HG03159 (cell line): ENCODE measurements around the gene CRACR2A.

Experiments
- ATAC-seq: cut with Tn5 transposase; IDR thresholded peaks from one replicate; pipeline ENCODE4 v1.9.1; 2021; ENCODE audit warnings: mild to moderate bottlenecking, moderate library complexity; ENCODE audit not compliant: unreplicated experiment

CRACR2A gene

DNA sequence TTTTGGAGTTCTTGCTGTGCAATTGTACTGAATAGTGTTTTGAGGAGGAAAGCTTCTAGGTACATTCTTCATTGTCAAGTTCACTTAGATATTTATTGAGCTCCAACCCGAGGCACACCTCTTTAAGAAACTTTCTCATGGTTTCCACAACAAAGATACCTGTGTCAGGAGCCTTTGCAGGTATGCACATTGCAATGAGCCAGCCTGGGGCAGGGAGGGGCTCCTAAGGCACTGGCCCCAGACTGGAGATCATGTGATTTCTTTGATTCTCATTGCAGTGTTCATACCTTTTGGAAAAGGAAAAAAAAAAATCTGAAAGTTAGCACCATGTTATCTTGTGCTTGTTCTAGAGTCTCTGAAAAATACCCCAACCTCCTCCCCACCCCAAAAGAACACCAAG lies 181.6 kb downstream of the CRACR2A start:
- ATAC-seq: no peak

DNA sequence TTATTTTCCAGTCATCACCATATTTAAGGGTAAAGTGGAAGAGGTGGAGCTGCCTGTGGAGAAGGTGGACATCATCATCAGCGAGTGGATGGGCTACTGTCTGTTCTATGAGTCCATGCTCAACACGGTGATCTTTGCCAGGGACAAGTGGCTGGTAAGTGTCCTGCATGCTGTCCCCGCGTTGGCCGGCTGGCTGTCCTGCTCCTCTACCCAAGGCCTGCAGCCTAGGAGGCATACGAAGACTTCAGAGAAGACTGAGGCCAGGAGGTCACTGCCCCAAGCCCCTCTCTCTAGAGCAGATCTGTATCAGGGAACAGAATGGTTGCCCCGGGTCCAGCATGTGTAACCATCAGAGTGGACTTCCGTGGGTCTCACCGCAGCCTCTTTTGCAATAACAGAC lies 184.2 kb downstream of the CRACR2A start:
- no peak for ATAC-seq

DNA sequence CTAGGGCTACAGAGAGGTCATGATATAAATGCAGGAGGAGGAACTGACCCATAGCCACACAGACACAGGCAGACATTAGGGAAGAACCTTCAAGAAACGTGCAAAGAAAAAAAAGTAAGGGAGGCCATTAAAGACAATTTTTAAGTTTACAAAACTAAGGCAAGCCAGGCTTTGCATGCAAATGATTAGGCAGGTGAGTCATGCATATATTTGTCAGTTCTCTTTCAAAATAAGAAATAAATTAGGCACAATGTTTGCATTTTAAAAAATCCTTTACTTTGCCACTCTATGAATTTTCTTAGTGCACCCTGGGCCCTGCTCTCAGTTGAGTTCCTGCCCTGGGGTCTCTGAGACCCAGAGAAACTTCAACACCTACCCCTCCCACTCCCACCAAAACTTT lies 186.9 kb downstream of the CRACR2A start:
- no peak for ATAC-seq
